ENCODE data around the gene KLHL40.

- TF ChIP-seq, protein P1, sequence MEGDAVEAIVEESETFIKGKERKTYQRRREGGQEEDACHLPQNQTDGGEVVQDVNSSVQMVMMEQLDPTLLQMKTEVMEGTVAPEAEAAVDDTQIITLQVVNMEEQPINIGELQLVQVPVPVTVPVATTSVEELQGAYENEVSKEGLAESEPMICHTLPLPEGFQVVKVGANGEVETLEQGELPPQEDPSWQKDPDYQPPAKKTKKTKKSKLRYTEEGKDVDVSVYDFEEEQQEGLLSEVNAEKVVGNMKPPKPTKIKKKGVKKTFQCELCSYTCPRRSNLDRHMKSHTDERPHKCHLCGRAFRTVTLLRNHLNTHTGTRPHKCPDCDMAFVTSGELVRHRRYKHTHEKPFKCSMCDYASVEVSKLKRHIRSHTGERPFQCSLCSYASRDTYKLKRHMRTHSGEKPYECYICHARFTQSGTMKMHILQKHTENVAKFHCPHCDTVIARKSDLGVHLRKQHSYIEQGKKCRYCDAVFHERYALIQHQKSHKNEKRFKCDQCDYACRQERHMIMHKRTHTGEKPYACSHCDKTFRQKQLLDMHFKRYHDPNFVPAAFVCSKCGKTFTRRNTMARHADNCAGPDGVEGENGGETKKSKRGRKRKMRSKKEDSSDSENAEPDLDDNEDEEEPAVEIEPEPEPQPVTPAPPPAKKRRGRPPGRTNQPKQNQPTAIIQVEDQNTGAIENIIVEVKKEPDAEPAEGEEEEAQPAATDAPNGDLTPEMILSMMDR (IDR thresholded peaks at IDR 0.05; ENCODE audit: extremely low read depth in 1 of 2, insufficient read depth in 1 of 2, low read depth in 1 of 2, low read length in 2 of 2) = no peak
- no peak for TF ChIP-seq MAX (IDR thresholded peaks at IDR 0.05; ENCODE audit: insufficient read depth, insufficient read length)
- TF ChIP-seq FOS (IDR thresholded peaks at IDR 0.05; ENCODE audit: borderline replicate concordance, insufficient read depth, low read length) = no peak
Measured at GRCh38 chr3:42668413-42668760, 16.9 kb upstream of the KLHL40 start.
